NCI-H146 treated with DMSO at 0.1 percent for 48 hours (cell line): Measurements from ENCODE around the gene CBLB.
A peak's percentile ranks its signal among the peaks of the same experiment; 100 is the strongest.

Experiments
- DNase-seq: peaks from one replicate; lab custom pipeline; 2025; ENCODE audit not compliant: unreplicated experiment; lab: John Stamatoyannopoulos, UW

The CBLB gene

GRCh38 chr3:105876780-105877327 lies 8.0 kb upstream of the CBLB start:
- DNase-seq: no peak

GRCh38 chr3:105869861-105870755 lies 1.3 kb upstream of the CBLB start:
- DNase-seq: no peak

- DNase-seq: no peak
Measured at GRCh38 chr3:105869531-105869833, 670 bp upstream of the CBLB start.

DNA sequence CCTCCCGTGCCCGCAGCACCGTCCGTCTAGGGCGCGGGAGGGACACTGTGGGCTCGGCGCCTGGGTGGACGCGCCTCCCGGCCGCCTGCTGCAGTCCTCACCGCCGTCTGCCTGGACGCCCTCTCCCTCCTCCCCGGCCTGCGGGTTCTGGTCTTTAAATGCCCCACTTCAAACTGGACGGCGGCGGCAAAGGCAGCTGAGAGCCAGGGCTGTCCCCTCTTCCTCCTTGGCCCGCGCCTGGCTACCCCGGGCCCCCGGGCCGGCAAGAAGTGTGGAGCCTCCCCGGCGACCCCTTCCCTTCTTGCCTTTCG lies 426 bp downstream of the CBLB start:
- DNase-seq: peak; percentile 69

GRCh38 chr3:105867712-105868430 lies 941 bp downstream of the CBLB start:
- no peak for DNase-seq

DNA sequence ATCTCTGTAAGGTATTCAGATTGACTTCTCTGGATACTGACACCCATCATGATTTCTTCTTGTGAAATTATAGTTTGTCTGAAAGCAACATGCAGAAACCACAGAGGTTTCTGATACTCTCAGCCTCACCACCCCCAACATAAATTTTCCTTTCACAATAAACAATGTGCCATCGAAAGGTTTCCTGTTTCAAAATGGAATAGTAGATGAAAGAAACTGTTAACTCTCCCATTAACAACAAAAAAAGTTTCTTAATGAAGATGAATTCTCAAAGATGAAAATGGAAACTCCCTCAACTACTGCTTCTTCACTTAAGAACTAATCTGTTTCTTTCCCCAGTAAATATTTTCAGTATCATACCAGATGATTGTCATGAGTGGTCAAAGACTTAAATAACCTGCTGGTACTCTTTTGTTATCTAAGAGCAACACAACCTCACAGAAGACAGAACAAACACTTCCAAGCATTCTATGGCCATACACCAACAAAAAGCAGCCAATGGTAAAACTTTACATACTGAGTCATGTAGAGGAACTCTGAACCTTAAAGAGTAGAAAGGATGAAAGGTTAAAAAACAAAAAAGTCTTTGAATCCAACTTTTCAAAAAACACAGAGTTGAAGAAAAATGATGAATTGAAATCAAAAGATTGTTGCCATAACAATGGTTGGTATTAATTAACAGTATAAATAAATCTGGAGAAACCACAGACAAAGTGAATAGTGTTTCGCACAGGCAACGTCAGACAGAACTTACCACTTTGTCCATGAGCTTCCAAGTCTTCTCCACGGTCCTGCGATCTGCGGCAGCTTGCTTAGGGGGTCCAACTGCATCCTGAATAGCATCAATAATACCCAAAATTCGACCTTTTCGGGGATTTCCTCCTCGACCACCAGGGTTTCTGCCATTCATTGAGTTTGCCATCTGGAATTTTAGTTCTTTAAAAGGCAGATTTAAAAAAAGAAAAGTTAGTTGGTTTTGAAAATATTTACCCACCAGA lies 1.9 kb downstream of the CBLB start:
- DNase-seq: no peak

DNA sequence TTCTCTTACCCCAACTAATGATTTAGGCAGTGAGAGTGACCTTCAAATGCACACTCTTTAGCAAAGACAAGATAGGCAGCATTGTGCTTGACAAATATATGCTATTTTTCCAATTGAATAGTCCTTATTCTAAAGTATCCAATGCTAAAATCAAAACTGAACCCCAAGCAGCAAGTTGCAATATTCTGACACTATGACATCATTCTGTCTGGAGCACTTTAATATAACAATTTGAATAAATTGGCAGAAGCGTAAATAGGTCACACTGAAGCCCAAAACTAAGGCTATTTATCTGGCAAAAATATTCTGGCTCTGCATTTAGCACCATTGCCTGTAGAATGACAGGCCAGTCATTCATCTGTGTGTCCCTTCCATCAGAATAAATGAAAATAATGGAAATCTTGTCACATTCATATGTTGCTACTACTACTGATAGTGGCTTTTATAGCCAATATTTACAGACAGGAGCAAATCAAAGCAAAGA lies 2.9 kb downstream of the CBLB start:
- no peak for DNase-seq

DNA sequence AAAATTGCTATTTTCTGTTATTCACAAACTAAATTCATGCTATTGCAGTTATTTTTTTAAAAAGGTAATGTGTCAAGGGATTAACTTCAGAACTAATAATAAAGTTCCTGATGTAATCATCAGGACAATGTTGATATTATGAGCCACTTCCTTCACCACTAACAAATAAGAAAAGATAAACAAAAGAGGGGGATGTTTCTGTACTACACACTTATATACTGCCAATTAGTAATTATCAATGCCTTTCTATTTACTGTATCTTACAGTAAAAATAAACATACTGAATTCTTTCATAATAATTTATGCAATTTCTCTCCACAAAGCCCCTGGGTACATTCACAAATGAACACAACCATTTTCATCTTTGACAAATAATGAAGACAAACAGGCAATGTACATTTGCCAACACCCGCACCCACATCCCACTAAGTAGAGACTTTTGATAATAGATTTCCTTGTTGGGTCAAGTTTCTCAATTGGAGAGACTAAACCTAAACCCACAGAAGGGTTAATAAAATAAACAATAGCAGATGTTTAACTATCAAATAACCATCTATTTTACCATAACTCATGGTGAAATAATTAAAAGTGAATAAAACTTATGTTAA lies 3.7 kb downstream of the CBLB start:
- no peak for DNase-seq

GRCh38 chr3:105864212-105864611 lies 4.6 kb downstream of the CBLB start:
- DNase-seq: no peak

- no peak for DNase-seq
Measured at GRCh38 chr3:105863608-105864007, 5.2 kb downstream of the CBLB start.

- no peak for DNase-seq
Measured at GRCh38 chr3:105862217-105862616, 6.6 kb downstream of the CBLB start.

GRCh38 chr3:105860641-105861040 lies 8.2 kb downstream of the CBLB start:
- DNase-seq: no peak

DNA sequence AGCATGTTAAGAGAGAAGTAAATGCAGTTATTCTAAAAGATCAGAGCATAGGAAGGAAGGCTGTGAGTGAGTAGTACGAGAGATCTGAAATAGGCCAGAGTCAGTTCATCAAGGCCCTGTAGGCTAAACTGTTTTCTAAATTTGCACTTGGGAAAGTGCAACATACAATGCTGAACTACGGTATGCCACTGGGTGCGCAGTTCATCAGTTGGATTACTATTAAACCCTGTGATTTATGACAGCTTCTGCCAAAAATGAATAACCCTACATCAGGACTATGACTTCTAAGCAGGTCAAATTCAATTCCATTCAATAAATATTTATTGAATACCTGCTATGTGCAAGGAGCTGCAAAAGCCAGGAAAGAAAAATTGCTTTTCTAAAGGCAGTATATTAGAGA lies 10.8 kb downstream of the CBLB start:
- no peak for DNase-seq

- DNase-seq: no peak
Measured at GRCh38 chr3:105857601-105858000, 11.2 kb downstream of the CBLB start.

GRCh38 chr3:105856605-105857004 lies 12.2 kb downstream of the CBLB start:
- no peak for DNase-seq

DNA sequence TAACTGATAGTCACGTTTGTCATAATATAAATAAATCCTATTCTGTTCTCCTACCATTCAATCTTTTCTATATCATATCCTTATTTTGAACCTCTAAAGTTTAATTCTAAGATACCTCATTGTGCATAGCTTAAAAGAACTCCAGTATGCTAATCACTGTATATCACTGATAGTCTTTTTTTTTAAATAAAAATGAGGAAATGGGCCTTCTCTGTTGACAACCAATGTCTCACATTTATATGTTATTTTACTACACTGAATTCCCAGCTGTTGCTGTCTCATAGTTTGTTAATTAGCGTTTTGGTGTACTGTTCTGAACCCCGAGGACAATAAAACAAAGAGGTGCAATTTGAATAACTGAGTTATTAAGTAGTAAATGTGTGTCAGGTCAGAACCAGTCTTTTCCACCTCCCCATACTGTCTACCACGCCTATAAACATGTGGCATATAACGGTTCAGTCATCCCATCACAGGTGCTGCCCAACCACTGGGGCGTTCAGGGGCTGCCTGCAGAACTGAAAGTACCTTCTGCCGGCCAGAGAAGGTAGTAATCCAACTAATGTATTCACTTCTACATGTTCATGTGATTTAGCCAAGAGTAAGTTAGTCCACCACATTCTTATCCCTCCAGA lies 14.9 kb downstream of the CBLB start:
- DNase-seq: no peak

- no peak for DNase-seq
Measured at GRCh38 chr3:105851582-105851981, 17.2 kb downstream of the CBLB start.

DNA sequence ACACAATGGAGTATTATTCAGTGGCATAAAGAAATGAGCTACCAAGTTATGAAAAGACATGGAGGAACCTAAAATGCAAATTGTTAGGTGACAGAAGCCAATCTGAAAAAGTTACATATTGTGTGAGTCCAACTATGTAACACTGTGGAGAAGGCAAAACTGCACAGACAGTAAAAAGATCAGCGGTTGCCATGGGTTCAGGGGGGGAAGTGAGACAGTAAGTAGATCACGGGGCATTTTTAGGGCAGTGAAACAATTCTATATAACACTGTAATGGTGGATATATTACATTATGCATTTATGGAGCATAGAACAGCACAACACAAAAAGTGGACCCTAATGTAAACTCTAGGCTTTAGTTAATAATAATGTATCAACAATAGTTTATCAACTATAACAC lies 17.6 kb downstream of the CBLB start:
- DNase-seq: no peak

- DNase-seq: no peak
Measured at GRCh38 chr3:105850593-105850992, 18.2 kb downstream of the CBLB start.

GRCh38 chr3:105848821-105849220 lies 20.0 kb downstream of the CBLB start:
- no peak for DNase-seq
